Measurements from ENCODE around the gene STK39. TPM values are rescaled to one million over a fixed set of nuclear protein-coding genes. Genes with fewer than 3 reads are reported as not detected.

The STK39 gene
- polyA plus RNA-seq, 1 donor (not counting 4 experiments of a cell fraction or from before 2014, with no cell fraction given), result 20.7 TPM

GRCh38 chr2:167988296-167988695, 259.1 kb downstream of the STK39 start:
- FAIRE-seq (no peak), DNase-seq (ENCODE audit: low read depth, low spot score) (no peak)
- Histone ChIP-seq H3K9ac (ENCODE audit: control insufficient read depth, extremely low read depth, insufficient read depth, low read length) (no peak overlapping the region), H3K4me1 (ENCODE audit: control insufficient read depth, extremely low read depth, insufficient read depth, low read length) (no peaks in the 10 kb centered on the region), H3K9me1 (ENCODE audit: control insufficient read depth, extremely low read depth, insufficient read depth, low read length) (no peaks in the 10 kb centered on the region), H4K20me1 (ENCODE audit: control insufficient read depth, extremely low read depth, insufficient read depth, low read length) (no peaks in the 10 kb centered on the region), H2AFZ (ENCODE audit: control insufficient read depth, low read length) (no peak overlapping the region), H3K27me3 (ENCODE audit: control insufficient read depth, extremely low read depth, insufficient read depth, low read length) (no peaks in the 10 kb centered on the region), H3K27ac (ENCODE audit: control insufficient read depth, insufficient read depth, low read length) (no peak overlapping the region), H3K4me2 (ENCODE audit: control insufficient read depth, extremely low read depth, insufficient read depth, low read depth, low read length) (no peak overlapping the region), H3K36me3 (ENCODE audit: control insufficient read depth in 2 of 2, extremely low read depth in 1 of 2, insufficient read depth in 2 of 2, low read length in 2 of 2) (no peaks in the 10 kb centered on the region), H3K9me3 (ENCODE audit: control insufficient read depth, low read depth, low read length) (no peaks in the 10 kb centered on the region), H3K4me3 (ENCODE audit: control insufficient read depth in 2 of 3, extremely low read depth in 1 of 3, insufficient read depth in 2 of 3, low read depth in 1 of 3, low read length in 3 of 3) (no peak overlapping the region), H3K79me2 (ENCODE audit: control insufficient read depth, insufficient read depth, low read length) (no peaks in the 10 kb centered on the region)
- TF ChIP-seq EZH2 (IDR thresholded peaks at IDR 0.05; ENCODE audit: low read length) (no peak), CTCF (optimal IDR thresholded peaks at IDR 0.05 in 1 of 3, IDR thresholded peaks at IDR 0.05 in 1 of 3, conservative IDR thresholded peaks at IDR 0.05 in 1 of 3; ENCODE audit: extremely low read depth in 1 of 3, insufficient read depth in 2 of 3, low read length in 3 of 3) (no peak)
- dilution Hi-C loops (cut with MboI; ENCODE audit: extremely low pct_ligation_motif_present, low sequenced_read_pairs), result no loop called here

- Histone ChIP-seq H3K9me3 (ENCODE audit: control insufficient read depth, low read depth, low read length) (no peaks in the 10 kb centered on the region), H3K4me1 (ENCODE audit: control insufficient read depth, extremely low read depth, insufficient read depth, low read length) (no peaks in the 10 kb centered on the region), H2AFZ (ENCODE audit: control insufficient read depth, low read length) (no peak overlapping the region), H3K27me3 (ENCODE audit: control insufficient read depth, extremely low read depth, insufficient read depth, low read length) (no peaks in the 10 kb centered on the region), H3K4me3 (ENCODE audit: control insufficient read depth in 2 of 3, extremely low read depth in 1 of 3, insufficient read depth in 2 of 3, low read depth in 1 of 3, low read length in 3 of 3) (no peak overlapping the region), H3K36me3 (ENCODE audit: control insufficient read depth in 2 of 2, extremely low read depth in 1 of 2, insufficient read depth in 2 of 2, low read length in 2 of 2) (no peaks in the 10 kb centered on the region), H3K9me1 (ENCODE audit: control insufficient read depth, extremely low read depth, insufficient read depth, low read length) (no peaks in the 10 kb centered on the region), H3K79me2 (ENCODE audit: control insufficient read depth, insufficient read depth, low read length) (no peaks in the 10 kb centered on the region), H4K20me1 (ENCODE audit: control insufficient read depth, extremely low read depth, insufficient read depth, low read length) (no peaks in the 10 kb centered on the region), H3K9ac (ENCODE audit: control insufficient read depth, extremely low read depth, insufficient read depth, low read length) (no peak overlapping the region), H3K4me2 (ENCODE audit: control insufficient read depth, extremely low read depth, insufficient read depth, low read depth, low read length) (no peak overlapping the region), H3K27ac (ENCODE audit: control insufficient read depth, insufficient read depth, low read length) (no peak overlapping the region)
- TF ChIP-seq EZH2 (IDR thresholded peaks at IDR 0.05; ENCODE audit: low read length), result no peak
- no peak for TF ChIP-seq CTCF (optimal IDR thresholded peaks at IDR 0.05 in 1 of 3, IDR thresholded peaks at IDR 0.05 in 1 of 3, conservative IDR thresholded peaks at IDR 0.05 in 1 of 3; ENCODE audit: extremely low read depth in 1 of 3, insufficient read depth in 2 of 3, low read length in 3 of 3)
- FAIRE-seq (no peak), DNase-seq (ENCODE audit: low read depth, low spot score) (no peak)
- dilution Hi-C loops (cut with MboI; ENCODE audit: extremely low pct_ligation_motif_present, low sequenced_read_pairs), result no loop called here
Observed at GRCh38 chr2:167987558-167987957, 259.8 kb downstream of the STK39 start.
